GM21786 (cell line): ENCODE data around the gene SORCS1.

Experiments used
- ATAC-seq: cut with Tn5 transposase; IDR thresholded peaks from one replicate; pipeline ENCODE4 v1.9.1; 2021; ENCODE audit not compliant: unreplicated experiment

The SORCS1 gene

GRCh38 chr10:106682175-106682574 lies 482.3 kb downstream of the SORCS1 start:
- ATAC-seq, result no peak

GRCh38 chr10:106680061-106680460 lies 484.4 kb downstream of the SORCS1 start:
- no peak for ATAC-seq

- no peak for ATAC-seq
Measured at GRCh38 chr10:106679314-106679713, 485.2 kb downstream of the SORCS1 start.

- ATAC-seq, result no peak
Measured at GRCh38 chr10:106672517-106673175, 491.9 kb downstream of the SORCS1 start.

GRCh38 chr10:106661767-106662140 lies 502.8 kb downstream of the SORCS1 start:
- no peak for ATAC-seq

- no peak for ATAC-seq
Measured at GRCh38 chr10:106661133-106661766, 503.3 kb downstream of the SORCS1 start.

GRCh38 chr10:106660550-106660949 lies 504.0 kb downstream of the SORCS1 start:
- ATAC-seq, result no peak

GRCh38 chr10:106655636-106656035 lies 508.9 kb downstream of the SORCS1 start:
- ATAC-seq, result no peak

- ATAC-seq, result no peak
Measured at GRCh38 chr10:106655165-106655564, 509.3 kb downstream of the SORCS1 start.

GRCh38 chr10:106652279-106652678 lies 512.2 kb downstream of the SORCS1 start:
- ATAC-seq, result no peak

GRCh38 chr10:106648534-106649481 lies 515.7 kb downstream of the SORCS1 start:
- no peak for ATAC-seq

GRCh38 chr10:106643473-106643872 lies 521.0 kb downstream of the SORCS1 start:
- ATAC-seq, result no peak

GRCh38 chr10:106637873-106638272 lies 526.6 kb downstream of the SORCS1 start:
- no peak for ATAC-seq

GRCh38 chr10:106636766-106637491 lies 527.6 kb downstream of the SORCS1 start:
- no peak for ATAC-seq

GRCh38 chr10:106635947-106636346 lies 528.6 kb downstream of the SORCS1 start:
- no peak for ATAC-seq

- ATAC-seq, result no peak
Measured at GRCh38 chr10:106631016-106631702, 533.3 kb downstream of the SORCS1 start.

GRCh38 chr10:106626371-106626770 lies 538.1 kb downstream of the SORCS1 start:
- ATAC-seq, result no peak

GRCh38 chr10:106625751-106626150 lies 538.8 kb downstream of the SORCS1 start:
- ATAC-seq, result no peak

- ATAC-seq, result no peak
Measured at GRCh38 chr10:106619346-106619745, 545.2 kb downstream of the SORCS1 start.

- ATAC-seq, result no peak
Measured at GRCh38 chr10:106618646-106619045, 545.9 kb downstream of the SORCS1 start.
